ENCODE measurements around the gene MAP3K14. TPM values are rescaled to one million over a fixed set of nuclear protein-coding genes. Genes with fewer than 3 reads are reported as not detected.

MAP3K14 gene
- polyA plus RNA-seq, 1 of the 3 experiments (the other 2 are of a cell fraction), result 11.9 TPM

- Histone ChIP-seq H3F3A (replicated peaks; ENCODE audit: insufficient read depth) (peaks cover 22% of the 10 kb centered on the region), H3K36me3 (replicated peaks in 1 of 2; ENCODE audit: control insufficient read depth in 1 of 2, insufficient read depth in 2 of 2, low read length in 1 of 2) (peaks cover 8% of the 10 kb centered on the region in 2 experiments), H3K27ac (ENCODE audit: low read depth in 2 of 2, low read length in 1 of 2) (peak overlapping the region; percentile 67 to 85), H3K4me3 (ENCODE audit: low read depth in 2 of 2, low read length in 1 of 2) (peak overlapping the region; percentile 87 to 93; a peak in 3 of 4 replicates), H3K79me2 (ENCODE audit: insufficient read depth) (peaks cover 75% of the 10 kb centered on the region), H3K9ac (peak overlapping the region; percentile 88), H4K20me1 (ENCODE audit: insufficient read depth) (peaks cover 62% of the 10 kb centered on the region), H3K4me2 (peak overlapping the region; percentile 92), H3K4me1 (ENCODE audit: control insufficient read depth in 1 of 2, insufficient read depth in 2 of 2, low read depth in 1 of 2, low read length in 1 of 2) (peaks cover 46 to 61% of the 10 kb centered on the region in 2 experiments), H3K27me3 (ENCODE audit: insufficient read depth) (no peaks in the 10 kb centered on the region), H2AFZ (ENCODE audit: low read depth) (no peak overlapping the region), H3K9me3 (no peaks in the 10 kb centered on the region), H3K9me2 (no peaks in the 10 kb centered on the region)
- 67% methylated on average over 7 of the region's 7 CpGs for WGBS (ENCODE audit: low lambda C conversion rate)
- ChIA-PET CTCF (interaction anchor here (0.6 to 5.8 kb wide), 8 partner anchors 37 to 328 kb away, joined by 3 to 32 read pairs (median 8); no protein-coding TSS in a partner anchor), POLR2A (interaction anchor here (1.2 kb wide), 1 partner anchor 26 kb away, joined by 3 read pairs; no protein-coding TSS in a partner anchor)
- DNase-seq, result no peak
- TF ChIP-seq GABPA (IDR thresholded peaks at IDR 0.05; ENCODE audit: low read depth) (no peak), POLR2AphosphoS5 (IDR thresholded peaks at IDR 0.05; ENCODE audit: low read depth, low read length) (no peak), FOSL2 (IDR thresholded peaks at IDR 0.05; ENCODE audit: borderline replicate concordance, low read depth) (no peak), TEAD4 (IDR thresholded peaks at IDR 0.05; ENCODE audit: borderline replicate concordance, insufficient read depth) (no peak), EP300 (IDR thresholded peaks at IDR 0.05; ENCODE audit: borderline replicate concordance in 1 of 2, low read depth in 1 of 2, low read length in 1 of 2) (no peak), SIN3A (IDR thresholded peaks at IDR 0.05; ENCODE audit: borderline replicate concordance, low read depth, low read length) (no peak), MEF2A (IDR thresholded peaks at IDR 0.05; ENCODE audit: borderline replicate concordance, low read depth) (no peak), RAD21 (IDR thresholded peaks at IDR 0.05; ENCODE audit: low read length) (no peak), NFIC (IDR thresholded peaks at IDR 0.05; ENCODE audit: borderline replicate concordance) (no peak), RFX5 (IDR thresholded peaks at IDR 0.05; ENCODE audit: low read length) (no peak)
- TF ChIP-seq, protein P1, sequence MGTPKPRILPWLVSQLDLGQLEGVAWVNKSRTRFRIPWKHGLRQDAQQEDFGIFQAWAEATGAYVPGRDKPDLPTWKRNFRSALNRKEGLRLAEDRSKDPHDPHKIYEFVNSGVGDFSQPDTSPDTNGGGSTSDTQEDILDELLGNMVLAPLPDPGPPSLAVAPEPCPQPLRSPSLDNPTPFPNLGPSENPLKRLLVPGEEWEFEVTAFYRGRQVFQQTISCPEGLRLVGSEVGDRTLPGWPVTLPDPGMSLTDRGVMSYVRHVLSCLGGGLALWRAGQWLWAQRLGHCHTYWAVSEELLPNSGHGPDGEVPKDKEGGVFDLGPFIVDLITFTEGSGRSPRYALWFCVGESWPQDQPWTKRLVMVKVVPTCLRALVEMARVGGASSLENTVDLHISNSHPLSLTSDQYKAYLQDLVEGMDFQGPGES (IDR thresholded peaks at IDR 0.05; ENCODE audit: low read depth, low read length), result no peak
- TF ChIP-seq, protein P2, sequence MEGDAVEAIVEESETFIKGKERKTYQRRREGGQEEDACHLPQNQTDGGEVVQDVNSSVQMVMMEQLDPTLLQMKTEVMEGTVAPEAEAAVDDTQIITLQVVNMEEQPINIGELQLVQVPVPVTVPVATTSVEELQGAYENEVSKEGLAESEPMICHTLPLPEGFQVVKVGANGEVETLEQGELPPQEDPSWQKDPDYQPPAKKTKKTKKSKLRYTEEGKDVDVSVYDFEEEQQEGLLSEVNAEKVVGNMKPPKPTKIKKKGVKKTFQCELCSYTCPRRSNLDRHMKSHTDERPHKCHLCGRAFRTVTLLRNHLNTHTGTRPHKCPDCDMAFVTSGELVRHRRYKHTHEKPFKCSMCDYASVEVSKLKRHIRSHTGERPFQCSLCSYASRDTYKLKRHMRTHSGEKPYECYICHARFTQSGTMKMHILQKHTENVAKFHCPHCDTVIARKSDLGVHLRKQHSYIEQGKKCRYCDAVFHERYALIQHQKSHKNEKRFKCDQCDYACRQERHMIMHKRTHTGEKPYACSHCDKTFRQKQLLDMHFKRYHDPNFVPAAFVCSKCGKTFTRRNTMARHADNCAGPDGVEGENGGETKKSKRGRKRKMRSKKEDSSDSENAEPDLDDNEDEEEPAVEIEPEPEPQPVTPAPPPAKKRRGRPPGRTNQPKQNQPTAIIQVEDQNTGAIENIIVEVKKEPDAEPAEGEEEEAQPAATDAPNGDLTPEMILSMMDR (IDR thresholded peaks at IDR 0.05), result no peak
Measured at GRCh38 chr17:45313996-45314740, 2.7 kb downstream of the MAP3K14 start.

DNA sequence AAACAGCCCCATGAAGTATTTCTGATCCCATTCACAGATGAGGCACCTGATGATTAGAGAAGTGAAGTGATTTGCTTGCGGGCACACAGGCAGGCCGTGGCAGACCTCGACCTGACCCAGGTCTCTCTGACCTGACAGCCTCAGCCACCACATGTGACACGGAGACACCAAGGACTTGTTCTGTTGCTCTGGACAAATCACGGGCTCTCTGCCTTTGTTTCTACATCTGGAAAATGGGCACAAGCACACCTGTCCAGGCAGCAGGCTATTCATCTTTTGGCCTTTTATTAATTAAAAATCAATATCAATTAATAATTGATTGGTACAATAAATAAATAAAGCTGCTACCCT, 3.4 kb downstream of the MAP3K14 start:
- DNase-seq, result no peak
- H3K9me3 ChIP-seq, result no peaks in the 10 kb centered on the region
- H3F3A ChIP-seq (replicated peaks; ENCODE audit: insufficient read depth), result peaks cover 19% of the 10 kb centered on the region
- 74% methylated on average over 5 of the region's 5 CpGs for WGBS (ENCODE audit: low lambda C conversion rate)
- TF ChIP-seq RFX5 (IDR thresholded peaks at IDR 0.05; ENCODE audit: low read length), result no peak
- no peak for TF ChIP-seq FOSL2 (IDR thresholded peaks at IDR 0.05; ENCODE audit: borderline replicate concordance, low read depth)
- TF ChIP-seq, protein P3, sequence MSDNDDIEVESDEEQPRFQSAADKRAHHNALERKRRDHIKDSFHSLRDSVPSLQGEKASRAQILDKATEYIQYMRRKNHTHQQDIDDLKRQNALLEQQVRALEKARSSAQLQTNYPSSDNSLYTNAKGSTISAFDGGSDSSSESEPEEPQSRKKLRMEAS (IDR thresholded peaks at IDR 0.05; ENCODE audit: low read depth), result no peak
- no peak for TF ChIP-seq RAD21 (IDR thresholded peaks at IDR 0.05; ENCODE audit: low read length)
- no peak for TF ChIP-seq YY1 (IDR thresholded peaks at IDR 0.05; ENCODE audit: low read depth)
- peaks cover 82% of the 10 kb centered on the region for H3K79me2 ChIP-seq (ENCODE audit: insufficient read depth)
- H3K9ac ChIP-seq, result peak overlapping the region; percentile 88; the same call in 1 of the 2 replicates
- no peaks in the 10 kb centered on the region for H3K27me3 ChIP-seq (ENCODE audit: insufficient read depth)
- peak overlapping the region in 1 of 2 experiments; percentile 93; a peak in 1 of 4 replicates for H3K4me3 ChIP-seq (ENCODE audit: low read depth in 2 of 2, low read length in 1 of 2)
- POLR2A ChIA-PET, result no interaction called here
- no peaks in the 10 kb centered on the region for H3K9me2 ChIP-seq
- H3K4me2 ChIP-seq, result peak overlapping the region; percentile 92
- H3K36me3 ChIP-seq (replicated peaks in 1 of 2; ENCODE audit: control insufficient read depth in 1 of 2, insufficient read depth in 2 of 2, low read length in 1 of 2), result peaks cover 8 to 10% of the 10 kb centered on the region in 2 experiments
- H3K4me1 ChIP-seq (ENCODE audit: control insufficient read depth in 1 of 2, insufficient read depth in 2 of 2, low read depth in 1 of 2, low read length in 1 of 2), result peaks cover 38 to 57% of the 10 kb centered on the region in 2 experiments
- peaks cover 62% of the 10 kb centered on the region for H4K20me1 ChIP-seq (ENCODE audit: insufficient read depth)
- no peak overlapping the region for H2AFZ ChIP-seq (ENCODE audit: low read depth)
- CTCF ChIA-PET, result interaction anchor here (1.0 to 5.8 kb wide), 6 partner anchors 35 to 95 kb away, joined by 5 to 41 read pairs (median 28); no protein-coding TSS in a partner anchor
- peak overlapping the region in 1 of 2 experiments; percentile 85; a peak in 1 of 4 replicates for H3K27ac ChIP-seq (ENCODE audit: low read depth in 2 of 2, low read length in 1 of 2)

All from SK-N-SH (cell line).